Body of pancreas (tissue), 4 donors: ENCODE data around the gene ATG7.

ENCODE experiments used
- CTCF ChIP-seq, 7 experiments: fragments of 450-650 bp in 4 of 7; fragments of 200-600 bp in 3 of 7; sonication (generic) in 3 of 7; IDR thresholded peaks; one replicate each; pipeline ENCODE4 v1.5.1; 2016 to 2019; ENCODE audit warnings: antibody characterized with exemption in 7 of 7
- POLR2A ChIP-seq, 3 donors: fragments of 450-650 bp; IDR thresholded peaks; one replicate each; pipeline ENCODE4 v1.6.1; 2016; ENCODE audit warnings: antibody characterized with exemption in 3 of 3, mild to moderate bottlenecking in 2 of 3

- TF ChIP-seq POLR2A (IDR thresholded peaks at IDR 0.05) (no peak), CTCF (IDR thresholded peaks at IDR 0.05) (no peak)
Observed at GRCh38 chr3:11551036-11551435, 278.8 kb downstream of the ATG7 start.
